OCI-M2 (cell line): Measurements from ENCODE around the gene GPC6.

Source experiments
- DNase-seq: peaks from one replicate; lab custom pipeline; 2025; ENCODE audit not compliant: unreplicated experiment; lab: John Stamatoyannopoulos, UW

Gene GPC6

DNA sequence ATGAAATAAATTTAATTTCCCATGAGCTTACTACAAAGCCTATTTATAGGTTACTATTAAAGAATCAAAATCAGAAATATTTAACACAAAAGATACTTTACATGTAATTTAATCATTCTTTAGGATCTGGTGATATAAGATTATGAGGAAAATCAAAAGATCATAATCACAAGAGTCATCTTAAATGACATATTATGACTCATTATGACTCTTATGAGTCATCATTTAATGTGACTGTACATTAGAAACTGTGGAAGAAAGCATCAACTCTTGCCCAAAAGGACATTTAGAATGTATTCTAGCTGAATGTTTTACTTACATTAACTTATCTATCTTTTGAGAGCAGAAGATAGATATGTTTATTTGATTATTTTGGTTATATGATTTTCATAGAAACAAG is 794.2 kb downstream of the GPC6 start:
- DNase-seq, result no peak

- DNase-seq, result no peak
Observed at GRCh38 chr13:94028234-94028633, 801.6 kb downstream of the GPC6 start.

- no peak for DNase-seq
Observed at GRCh38 chr13:94028650-94029049, 802.0 kb downstream of the GPC6 start.

DNA sequence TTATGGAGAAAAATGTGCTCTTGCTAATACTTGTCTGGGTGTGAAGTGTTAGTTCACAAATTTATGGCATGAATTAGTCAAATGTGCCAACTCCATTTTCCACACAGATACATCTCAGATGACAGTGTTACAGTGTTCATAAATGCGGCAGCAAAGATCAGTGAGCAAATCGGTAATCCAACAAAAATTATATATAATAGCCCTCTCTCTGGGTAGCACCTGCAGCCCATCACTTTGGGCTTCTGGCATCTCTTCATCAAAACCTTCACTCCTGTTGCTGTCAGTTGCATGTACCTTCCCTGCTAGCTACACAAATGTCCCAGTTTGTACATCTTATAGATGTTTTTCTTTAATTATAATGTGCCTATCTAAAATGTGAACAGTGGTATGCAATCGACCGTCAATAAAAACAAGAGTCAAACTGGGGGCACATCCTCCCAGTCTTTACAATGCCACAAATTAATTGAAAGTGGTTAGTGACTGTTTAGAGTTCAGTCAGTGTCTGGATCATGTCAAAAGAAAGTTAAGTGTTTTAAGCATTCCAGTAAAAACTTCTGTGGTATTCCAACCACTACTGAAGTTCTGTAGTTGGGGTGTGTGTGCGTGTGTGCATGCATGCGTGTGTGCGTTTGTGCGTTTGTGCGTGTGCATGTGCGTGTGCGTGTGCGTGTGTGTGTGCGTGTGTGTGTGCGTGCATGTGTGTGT is 804.0 kb downstream of the GPC6 start:
- no peak for DNase-seq

DNA sequence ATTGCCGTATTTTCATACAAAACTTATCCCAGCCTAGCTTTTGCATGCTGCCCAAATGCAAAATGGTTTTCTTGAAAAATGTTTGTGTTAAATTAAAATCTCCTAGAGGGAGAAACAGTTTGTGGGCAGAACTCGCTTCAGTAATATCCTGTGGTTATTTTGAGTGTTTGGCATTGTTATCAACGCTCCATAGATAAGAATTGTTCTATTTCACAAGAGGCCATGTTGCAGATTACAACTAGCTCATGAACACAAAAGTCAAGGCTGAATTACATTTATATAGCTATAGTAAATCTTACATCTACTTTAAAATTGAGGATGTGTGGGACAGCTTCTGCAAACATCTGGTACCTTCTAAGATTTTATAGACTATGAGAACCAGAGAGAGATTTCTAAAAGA is 805.0 kb downstream of the GPC6 start:
- no peak for DNase-seq

DNA sequence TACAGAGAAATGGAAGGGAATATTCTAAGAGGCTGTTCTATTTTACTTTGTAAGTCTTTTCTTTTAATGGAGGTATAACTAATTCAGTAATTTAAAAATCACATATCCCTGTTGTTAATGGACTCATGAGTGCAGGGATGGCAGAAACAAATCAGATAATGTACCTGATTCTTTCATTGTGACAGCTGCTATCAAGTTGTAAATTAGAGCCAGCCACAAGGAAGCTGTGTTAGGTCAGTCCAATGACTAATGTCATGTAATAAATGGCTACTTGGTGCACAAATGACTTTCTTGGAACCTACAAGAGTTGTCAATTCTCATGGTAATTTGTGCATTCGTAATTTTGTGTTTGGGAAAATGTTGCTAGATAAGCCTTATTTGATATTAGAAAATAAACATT is 806.5 kb downstream of the GPC6 start:
- no peak for DNase-seq

DNA sequence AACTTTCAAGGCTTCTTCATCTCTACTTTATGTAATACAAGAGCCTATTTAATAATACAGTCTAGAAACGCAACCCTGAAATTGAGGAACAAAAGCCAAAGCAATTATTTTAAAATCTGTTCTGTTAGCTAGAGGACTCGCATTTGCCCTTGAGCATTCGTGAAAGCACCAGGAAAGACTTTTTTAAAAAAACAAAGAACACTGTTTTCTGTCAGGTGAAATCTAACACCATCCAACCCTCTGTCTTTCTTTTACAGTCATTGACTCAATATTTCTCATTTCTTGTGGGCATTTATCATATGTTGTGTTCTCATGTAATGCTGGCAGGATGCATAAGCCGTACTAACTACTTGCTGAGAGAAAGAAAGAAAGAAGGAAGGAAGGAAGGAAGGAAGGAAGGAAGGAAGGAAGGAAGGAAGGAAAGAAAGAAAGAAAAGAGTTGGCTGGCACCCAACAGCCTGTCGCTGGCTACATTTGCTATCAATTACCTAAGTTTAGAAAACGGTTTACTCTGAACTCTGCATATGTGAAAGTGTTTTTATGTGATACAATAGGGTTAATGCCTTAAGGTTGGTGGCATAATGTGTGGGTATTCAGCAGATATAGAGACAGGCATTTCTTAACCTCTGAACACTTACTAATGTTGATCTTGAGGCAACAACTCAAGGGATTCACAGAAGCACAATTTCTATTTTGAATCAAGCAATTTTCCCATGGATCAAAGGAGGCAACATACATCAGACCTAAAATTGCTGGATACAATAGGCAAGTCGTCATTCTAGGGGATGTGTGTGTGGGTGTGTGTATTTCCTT is 807.4 kb downstream of the GPC6 start:
- DNase-seq, result no peak

GRCh38 chr13:94050039-94050438 is 823.4 kb downstream of the GPC6 start:
- DNase-seq, result no peak

- no peak for DNase-seq
Observed at GRCh38 chr13:94050686-94051085, 824.1 kb downstream of the GPC6 start.

GRCh38 chr13:94053986-94054593 is 827.5 kb downstream of the GPC6 start:
- DNase-seq, result no peak

DNA sequence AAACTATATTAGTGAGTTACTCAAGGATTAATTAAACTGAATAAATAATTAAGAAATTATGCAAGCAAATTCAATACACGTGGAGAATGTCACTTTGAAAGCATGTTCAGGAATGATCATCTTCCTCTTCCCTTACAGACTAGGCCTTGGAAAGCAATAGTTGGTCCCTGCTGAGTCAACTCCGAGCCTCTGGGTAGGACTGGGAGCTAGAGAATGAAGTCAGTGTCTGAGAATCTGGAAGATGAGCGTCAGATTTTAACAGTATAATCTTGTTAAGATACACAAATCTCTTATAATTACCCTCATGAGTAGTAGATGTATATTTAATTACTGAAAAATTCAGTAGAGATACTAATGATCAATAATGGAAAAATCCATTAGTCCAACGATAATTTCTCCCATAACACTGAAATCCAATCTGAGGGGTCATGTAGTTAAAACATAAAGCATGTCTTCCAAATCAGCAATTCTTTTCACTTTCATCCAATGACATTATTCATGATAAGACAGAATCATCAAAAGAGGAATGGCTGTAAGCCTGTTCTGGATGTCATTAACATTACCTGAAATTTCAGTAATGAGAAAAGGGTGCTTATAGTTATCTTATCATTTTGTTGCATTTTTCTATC is 829.9 kb downstream of the GPC6 start:
- no peak for DNase-seq

DNA sequence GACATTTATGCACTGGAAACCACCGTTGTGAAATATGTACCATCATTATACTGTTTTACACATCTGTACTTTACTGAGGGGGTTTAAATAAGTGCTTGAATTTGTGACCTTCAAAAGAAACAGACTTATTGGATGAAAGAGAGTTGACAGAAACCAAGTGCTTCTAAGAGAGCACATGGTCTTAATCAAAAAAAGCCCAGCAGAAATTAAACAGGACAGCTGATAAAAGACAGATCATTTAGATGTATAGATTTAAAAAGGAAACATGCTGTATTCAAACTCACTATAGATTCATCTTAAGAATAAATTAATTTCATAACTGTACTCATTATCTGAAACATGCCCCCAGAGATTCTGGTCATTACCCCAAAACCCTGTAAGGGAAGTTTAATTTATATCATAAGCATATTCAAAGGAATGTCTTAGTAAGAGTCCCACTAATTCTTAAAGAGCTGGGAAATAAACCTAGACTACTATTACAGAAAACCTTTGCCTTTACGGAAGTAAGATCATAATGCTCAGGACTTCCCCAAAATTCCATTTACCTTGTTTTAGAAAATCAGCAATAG is 831.1 kb downstream of the GPC6 start:
- no peak for DNase-seq

DNA sequence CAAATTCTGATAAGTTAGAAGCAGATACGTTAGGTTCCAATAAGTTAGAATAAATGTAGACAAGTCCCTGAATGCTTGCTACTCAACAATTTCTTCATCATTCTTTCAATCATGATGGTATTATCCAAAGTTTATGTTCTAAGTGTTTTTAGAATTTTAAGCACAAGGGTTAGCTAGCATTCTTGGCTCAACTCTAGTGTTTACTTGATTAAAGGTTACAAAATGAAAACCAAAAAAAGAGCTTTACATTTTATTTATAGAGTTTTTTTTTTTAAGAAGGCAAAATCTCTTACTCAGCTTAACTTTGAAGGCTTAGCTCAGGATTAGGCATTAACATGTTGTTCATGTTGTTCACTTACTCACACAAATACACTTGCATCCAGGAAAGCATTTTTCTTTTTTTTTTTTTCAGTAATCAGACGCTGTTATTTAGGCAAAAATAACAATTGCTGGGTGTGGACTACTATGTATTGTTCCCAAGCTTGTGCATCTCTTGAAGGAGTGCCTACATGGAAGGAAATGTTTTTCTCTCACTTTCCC is 832.3 kb downstream of the GPC6 start:
- no peak for DNase-seq

DNA sequence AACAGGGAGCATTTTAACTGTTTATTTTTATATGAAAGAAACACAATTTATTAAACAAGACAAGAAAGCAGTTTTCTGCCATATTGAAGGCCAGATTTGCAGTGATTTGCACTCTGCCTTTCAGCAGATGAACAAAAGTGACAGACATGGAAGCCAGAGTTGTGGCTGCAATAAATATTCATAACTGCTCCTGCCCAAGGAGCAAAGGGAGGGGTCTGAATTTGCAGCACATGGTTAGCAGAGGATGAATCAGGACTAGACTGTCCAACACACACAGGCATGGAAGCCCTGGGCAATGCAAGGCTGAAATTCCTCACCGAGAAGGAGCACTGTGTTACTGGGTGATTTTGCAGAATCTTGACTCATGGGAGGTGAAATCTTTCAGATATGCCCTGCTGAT is 834.7 kb downstream of the GPC6 start:
- no peak for DNase-seq

DNA sequence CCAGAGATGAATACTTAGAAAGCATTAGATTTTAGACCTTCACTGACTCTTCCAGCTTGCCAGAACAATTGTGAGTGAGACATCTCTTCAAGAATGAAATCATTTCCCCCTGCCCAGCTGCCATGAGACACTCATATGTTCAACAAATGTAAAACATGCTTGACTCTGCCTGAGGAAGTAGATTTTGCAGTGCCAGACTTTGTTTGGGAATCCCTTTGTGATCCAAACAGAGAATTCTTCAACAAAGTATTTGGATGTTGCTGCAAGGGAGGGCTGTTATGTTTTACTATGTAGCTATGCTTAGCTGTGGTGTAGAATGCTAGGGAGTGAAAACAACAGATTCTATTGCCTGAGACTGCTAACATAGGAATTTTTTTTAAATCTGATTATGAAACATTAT is 836.5 kb downstream of the GPC6 start:
- DNase-seq, result no peak

GRCh38 chr13:94063848-94064247 is 837.2 kb downstream of the GPC6 start:
- no peak for DNase-seq

GRCh38 chr13:94065741-94066140 is 839.1 kb downstream of the GPC6 start:
- no peak for DNase-seq

GRCh38 chr13:94073007-94073744 is 846.6 kb downstream of the GPC6 start:
- DNase-seq, result no peak

- no peak for DNase-seq
Observed at GRCh38 chr13:94079876-94080275, 853.3 kb downstream of the GPC6 start.

DNA sequence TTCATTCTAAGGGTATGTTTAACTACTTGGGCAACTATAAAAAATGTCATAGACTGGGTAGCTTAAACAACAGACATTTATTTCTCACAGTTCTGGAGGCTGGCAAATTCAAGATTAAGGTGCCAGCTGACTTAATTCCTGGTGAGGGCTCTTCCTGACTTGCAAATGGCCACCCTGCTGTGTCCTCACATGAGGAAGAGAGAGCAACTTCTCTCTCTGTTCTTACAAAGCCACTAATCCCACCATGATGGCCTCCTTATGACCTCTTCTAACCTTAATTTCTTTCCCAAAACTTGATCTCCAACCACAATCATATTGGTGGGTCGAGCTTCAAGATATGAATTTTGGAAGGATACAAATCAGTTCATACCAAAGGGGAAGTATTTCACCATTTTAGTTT is 853.9 kb downstream of the GPC6 start:
- DNase-seq, result no peak
